Astrocyte of the cerebellum (primary cell): ENCODE measurements around the gene ZSWIM5.
"Not testable (repeated sequence)": the region's sequence is repeated elsewhere in the genome, so short reads cannot be mapped to it uniquely, and the experiment has no call there.

ENCODE experiments used
- DNase-seq: peaks from one replicate; pipeline ENCODE4 v3.0.0-alpha.2; 2011; ENCODE audit warnings: low read depth
- H3K4me3 ChIP-seq: 2 replicates; pipeline ENCODE4 v1.5.1; 2011; ENCODE audit warnings: mild to moderate bottlenecking, low read depth, low read length, moderate library complexity
- in situ Hi-C: cut with HindIII; loops from 2 replicates; pipeline ENCODE4 v1.10.0; 2017; ENCODE audit warnings: low sequenced_read_pairs
- TF ChIP-seq, protein P1 (sequence below): IDR thresholded peaks from 2 replicates; pipeline ENCODE4 v1.5.1; 2012; ENCODE audit warnings: low read length, low read depth, moderate library complexity, mild to moderate bottlenecking; ENCODE audit errors: missing control alignments

The ZSWIM5 gene

DNA sequence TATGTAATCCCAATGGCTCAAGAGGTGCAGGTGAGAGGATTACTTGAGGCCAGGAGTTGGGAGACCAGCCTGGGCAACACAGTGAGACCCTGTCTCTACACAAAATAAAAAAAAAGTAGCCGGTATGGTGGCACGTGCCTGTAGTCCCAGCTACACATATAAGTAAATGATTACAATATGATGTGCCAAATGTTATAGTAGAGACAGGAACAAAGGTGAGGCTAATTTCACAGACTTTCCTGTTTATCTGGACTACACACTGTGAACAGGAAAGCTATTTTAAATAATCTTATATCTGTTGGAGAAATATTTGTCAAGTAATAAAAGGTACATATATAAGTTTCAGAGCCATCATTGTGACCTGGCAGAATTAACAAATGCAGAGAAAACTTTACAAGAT, 116.7 kb downstream of the ZSWIM5 start:
- in situ Hi-C loops = no loop called here
- TF ChIP-seq, protein P1, sequence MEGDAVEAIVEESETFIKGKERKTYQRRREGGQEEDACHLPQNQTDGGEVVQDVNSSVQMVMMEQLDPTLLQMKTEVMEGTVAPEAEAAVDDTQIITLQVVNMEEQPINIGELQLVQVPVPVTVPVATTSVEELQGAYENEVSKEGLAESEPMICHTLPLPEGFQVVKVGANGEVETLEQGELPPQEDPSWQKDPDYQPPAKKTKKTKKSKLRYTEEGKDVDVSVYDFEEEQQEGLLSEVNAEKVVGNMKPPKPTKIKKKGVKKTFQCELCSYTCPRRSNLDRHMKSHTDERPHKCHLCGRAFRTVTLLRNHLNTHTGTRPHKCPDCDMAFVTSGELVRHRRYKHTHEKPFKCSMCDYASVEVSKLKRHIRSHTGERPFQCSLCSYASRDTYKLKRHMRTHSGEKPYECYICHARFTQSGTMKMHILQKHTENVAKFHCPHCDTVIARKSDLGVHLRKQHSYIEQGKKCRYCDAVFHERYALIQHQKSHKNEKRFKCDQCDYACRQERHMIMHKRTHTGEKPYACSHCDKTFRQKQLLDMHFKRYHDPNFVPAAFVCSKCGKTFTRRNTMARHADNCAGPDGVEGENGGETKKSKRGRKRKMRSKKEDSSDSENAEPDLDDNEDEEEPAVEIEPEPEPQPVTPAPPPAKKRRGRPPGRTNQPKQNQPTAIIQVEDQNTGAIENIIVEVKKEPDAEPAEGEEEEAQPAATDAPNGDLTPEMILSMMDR = no peak
- H3K4me3 ChIP-seq = no peak overlapping the region
- DNase-seq = no peak

DNA sequence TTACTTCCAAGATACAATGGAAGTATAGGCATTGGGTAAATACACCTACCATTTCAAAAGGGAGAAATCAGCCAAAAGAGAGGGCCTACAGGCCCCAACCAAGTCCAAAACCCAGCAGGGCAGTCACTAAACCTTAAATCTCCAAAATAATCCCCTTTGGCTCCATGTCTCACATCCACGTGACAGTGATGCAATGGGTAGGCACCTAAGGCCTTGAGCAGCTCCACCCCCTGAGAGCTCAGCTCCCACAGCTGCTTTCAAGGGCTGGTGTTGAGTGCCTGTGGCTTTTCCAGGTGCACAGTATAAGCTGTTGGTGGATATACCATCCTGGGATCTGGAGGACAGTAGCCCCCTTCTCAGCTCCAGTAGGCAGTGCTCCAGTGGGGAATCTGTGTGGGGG, 121.8 kb downstream of the ZSWIM5 start:
- no peak overlapping the region for H3K4me3 ChIP-seq
- in situ Hi-C loops = no loop called here
- DNase-seq = no peak
- TF ChIP-seq, protein P1 = no peak

- DNase-seq = no peak
- in situ Hi-C loops = no loop called here
- TF ChIP-seq, protein P1 = no peak
- no peak overlapping the region for H3K4me3 ChIP-seq
Measured at GRCh38 chr1:45079533-45079932, 126.9 kb downstream of the ZSWIM5 start.

- in situ Hi-C loops, DNase-seq, H3K4me3 ChIP-seq: not testable (repeated sequence)
Measured at GRCh38 chr1:45076959-45077358, 129.4 kb downstream of the ZSWIM5 start.

DNA sequence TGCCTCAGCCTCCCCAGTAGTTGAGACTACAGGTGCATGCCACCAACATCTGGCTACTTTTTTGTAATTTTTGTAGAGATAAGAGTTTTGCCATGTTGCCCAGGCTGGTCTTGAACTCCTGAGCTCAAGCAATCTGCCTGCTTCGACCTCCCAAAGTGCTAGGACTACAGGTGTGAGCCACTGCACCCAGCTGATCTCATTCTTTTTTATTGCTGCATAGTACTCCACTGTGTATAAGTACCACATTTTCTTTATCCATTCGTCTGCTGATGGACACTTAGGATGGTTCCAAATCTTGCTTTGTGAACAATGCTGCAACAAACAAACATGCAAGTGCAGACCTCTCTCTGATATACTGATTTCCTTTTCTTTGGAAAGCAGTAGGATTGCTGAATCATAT, 134.8 kb downstream of the ZSWIM5 start:
- H3K4me3 ChIP-seq = no peak overlapping the region
- no peak for DNase-seq
- TF ChIP-seq, protein P1 = no peak
- in situ Hi-C loops = no loop called here

GRCh38 chr1:45067806-45068205, 138.6 kb downstream of the ZSWIM5 start:
- DNase-seq = no peak
- in situ Hi-C loops = no loop called here
- TF ChIP-seq, protein P1 = no peak

GRCh38 chr1:45065083-45065482, 141.3 kb downstream of the ZSWIM5 start:
- in situ Hi-C loops = no loop called here
- no peak for DNase-seq
- no peak overlapping the region for H3K4me3 ChIP-seq
- TF ChIP-seq, protein P1 = no peak

More at GRCh38 chr1:45067806-45068205, 138.6 kb downstream of the ZSWIM5 start:
- H3K4me3 ChIP-seq = no peak overlapping the region

GRCh38 chr1:45062463-45062862, 143.9 kb downstream of the ZSWIM5 start:
- DNase-seq, H3K4me3 ChIP-seq, in situ Hi-C loops: not testable (repeated sequence)
